Activated CD8-positive, alpha-beta memory T cell treated with anti-CD3 and anti-CD28 coated beads, Interleukin-2, amount 50 U/mL, for 4 hours (primary cell): ENCODE measurements around the gene MRPS10.
A peak's percentile ranks its signal among the peaks of the same experiment; 100 is the strongest.
"Not testable (repeated sequence)": the region's sequence is repeated elsewhere in the genome, so short reads cannot be mapped to it uniquely, and the experiment has no call there.

Experiments used
- DNase-seq: peaks from one replicate; pipeline ENCODE4 v3.0.0-alpha.2; 2020

MRPS10 gene

DNA sequence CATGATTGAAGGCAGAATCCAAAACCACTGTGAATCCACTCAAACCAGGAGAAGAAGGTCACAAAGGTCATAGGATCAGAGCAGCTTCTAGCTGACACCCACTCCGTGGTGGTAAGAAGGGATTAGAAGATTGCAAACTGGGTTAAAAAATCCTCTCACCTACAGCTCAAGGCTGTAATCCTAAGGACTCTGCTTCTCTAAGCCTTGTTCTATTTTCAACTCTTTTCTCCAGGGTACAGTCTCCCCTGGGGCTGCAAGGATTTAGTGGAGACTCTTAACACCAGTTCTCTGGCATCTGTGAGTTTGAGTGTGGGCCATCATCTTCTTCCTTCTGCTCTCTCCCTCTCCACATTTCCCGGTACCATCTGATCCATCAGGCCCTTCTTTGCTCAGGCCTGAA, 44.6 kb downstream of the MRPS10 start, which contains the start of gene GUCA1A:
GUCA1A (plus strand) TSS at position 264 of the 400 bp plus-strand sequence. CDS start 250 bp downstream, outside the sequence.
- DNase-seq = no peak

DNA sequence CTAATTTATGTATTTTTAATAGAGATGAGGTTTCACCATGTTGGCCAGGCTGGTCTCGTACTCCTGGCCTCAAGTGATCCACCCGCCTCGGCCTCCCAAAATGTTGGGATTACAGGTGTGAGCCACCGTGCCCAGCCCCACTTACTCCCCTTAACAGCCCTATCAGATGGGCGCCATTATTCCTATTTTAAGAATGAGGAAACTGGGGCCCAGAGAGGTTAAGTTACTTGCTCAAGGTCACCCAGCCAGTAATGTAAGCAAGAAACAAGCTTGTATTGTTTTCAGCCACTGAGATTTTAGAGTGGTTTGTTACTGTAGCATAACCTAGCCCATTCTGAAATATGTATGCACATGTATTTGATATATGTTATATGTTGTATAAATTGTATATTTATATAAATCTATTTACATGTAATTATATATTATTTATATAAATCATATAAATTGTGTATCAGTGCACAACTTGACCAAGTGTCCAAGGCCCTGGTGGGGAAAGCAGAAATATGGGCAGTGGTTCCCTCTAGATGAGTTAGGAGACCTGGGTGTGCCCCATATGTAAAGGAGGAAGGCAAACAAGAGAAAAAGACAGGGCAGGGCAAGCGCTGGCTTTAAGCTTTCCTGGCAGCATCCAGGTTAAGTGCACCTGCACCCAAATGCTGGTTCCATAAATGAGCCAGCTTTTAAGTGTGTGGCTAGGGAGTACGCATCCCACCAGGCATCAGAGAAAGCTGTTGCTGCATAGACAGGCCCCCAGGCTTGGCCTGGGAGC, 45.7 kb downstream of the MRPS10 start:
- no peak for DNase-seq

DNA sequence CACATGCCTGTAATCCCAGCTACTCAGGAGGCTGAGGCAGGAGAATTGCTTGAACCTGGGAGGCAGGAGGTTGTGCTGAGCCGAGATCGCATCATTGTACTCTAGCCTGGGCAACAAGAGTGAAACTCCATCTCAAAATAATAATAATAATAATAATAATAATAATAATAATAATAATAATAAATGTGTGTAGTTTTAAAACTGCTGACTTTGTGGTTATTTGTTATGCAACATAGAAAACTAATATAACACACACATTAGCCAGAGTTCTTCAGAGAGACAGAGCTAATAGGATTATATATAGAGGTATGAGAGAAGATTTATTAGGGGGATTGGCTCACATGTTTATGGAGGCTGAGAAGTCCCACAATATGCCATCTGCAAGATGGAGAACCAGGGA, 47.9 kb downstream of the MRPS10 start:
- not testable (repeated sequence) for DNase-seq

DNA sequence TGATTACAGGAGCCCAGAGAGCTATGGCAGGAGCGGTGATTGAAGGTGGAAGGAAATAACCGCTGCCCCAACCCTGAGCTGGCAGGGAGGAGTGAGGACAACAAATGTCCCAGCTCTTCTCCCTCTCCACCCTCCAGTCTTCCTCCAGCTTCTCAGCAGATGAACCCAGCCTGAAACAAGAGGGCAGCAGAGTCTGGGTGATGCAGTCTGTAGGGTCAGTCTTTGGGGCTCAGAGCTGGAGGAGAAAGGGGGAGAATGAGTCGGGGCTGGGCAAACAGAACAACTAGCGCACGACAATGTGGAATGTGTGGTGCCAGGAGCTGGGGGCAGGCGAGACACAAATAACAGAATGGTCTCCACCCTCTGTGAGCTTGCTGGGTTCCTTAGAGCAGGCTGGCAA, 49.0 kb downstream of the MRPS10 start:
- no peak for DNase-seq

DNA sequence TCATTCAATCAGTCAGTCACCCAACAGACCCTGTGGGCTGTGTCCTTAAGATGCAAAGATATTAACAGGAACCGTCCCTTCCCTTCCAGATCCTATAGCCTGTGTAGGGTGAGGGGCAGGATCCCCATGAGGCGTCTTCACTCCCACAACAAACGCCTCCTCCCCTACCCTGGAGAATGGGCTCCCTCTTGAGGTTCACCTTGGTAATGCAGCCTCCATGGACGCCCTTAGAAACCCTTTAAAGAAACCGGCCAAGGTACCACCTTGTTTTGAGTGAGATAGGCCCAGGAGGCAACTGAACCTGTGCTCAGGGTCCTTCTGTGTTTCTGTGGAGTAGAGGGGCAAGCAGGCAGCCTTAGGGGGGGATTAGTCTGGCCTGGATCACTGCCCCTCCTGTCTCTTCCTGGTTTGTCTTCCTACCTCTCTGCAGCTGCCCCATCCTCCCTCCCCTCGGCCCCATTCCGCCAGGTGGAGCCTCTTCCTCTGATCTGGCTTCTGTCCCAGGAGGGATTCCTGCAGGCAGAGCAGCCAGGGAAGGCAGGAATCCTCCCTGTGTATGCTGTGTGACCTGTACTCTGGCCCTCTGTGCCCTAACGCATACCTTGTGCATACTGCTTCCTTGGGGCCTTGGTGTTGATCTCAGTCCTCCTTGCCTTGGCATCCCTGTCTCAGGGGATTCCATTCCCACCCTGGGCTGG, 51.1 kb downstream of the MRPS10 start:
- DNase-seq = peak; percentile 83

DNA sequence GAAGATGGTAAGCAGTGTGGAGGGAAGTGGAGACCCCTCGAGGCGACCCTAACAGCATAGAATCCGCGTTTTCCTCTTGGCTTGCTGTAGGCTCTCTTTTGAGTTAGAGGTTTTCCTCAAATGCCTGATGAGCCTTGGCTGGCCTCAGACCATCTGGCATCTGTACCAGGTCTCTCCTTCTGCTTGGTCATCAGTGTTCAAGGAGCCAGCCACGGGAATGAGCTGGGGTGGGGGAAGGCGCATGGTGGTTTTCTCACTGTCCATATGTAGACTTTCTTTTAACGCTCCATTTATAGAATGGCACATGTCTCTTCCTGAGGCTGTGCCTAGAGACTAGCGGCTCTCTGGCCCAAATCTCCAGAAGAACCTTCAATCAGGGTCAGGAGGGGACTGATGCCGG, 52.6 kb downstream of the MRPS10 start:
- no peak for DNase-seq

DNA sequence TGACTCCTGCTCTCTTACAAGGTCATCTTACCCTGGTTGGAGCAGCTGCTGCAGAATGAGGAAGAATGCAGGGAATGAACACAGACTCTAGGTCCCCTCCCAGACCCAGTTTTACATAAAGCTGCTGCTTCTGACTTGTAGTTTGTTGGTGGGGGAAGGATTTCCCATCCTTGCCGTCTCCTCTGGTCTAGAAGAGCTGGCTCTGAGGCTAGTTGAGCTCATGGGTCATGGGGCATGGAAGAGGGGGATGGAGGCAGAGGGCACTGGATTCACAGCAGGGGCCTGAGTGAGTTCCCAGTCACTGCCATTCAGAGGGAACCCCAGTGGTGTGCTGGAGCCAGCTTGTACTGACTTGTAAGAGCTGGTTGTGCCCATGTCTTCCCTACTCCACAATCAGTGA, 53.7 kb downstream of the MRPS10 start:
- no peak for DNase-seq

DNA sequence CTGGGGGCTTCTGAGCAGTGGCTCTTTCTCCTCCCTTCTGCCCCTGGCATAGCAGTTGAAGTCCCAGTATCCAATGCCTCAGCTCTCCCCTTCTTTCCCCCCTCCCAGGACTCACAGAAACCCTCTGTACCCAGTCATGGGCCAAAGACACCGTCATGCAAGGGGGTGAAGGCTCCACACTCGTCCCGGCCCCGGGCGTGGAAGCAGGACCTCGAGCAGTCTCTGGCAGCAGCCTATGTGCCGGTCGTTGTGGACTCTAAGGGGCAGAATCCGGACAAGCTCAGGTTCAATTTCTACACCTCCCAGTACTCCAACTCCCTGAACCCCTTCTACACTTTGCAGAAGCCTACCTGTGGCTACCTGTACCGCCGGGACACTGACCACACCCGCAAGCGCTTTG, 54.8 kb downstream of the MRPS10 start:
- no peak for DNase-seq

DNA sequence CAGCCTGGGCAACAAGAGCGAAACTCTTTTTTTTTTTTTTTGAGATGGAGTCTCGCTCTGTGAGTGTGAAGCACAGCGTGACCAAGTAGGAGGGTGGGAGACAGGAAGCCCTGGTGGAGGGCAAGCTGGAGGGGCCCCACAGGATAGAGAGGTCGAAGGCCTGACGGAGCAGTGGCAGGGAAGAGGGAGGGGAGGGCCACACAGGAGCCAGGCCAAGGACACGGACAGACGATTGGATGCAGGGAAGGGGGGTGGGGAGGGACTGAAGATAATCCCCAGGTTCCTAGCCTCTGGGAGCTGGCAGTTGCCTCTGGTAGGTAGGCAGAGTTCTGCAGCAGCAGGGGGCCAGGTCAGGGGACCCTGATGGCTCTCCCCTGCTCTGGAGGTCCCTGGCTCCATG, 55.3 kb downstream of the MRPS10 start:
- DNase-seq = no peak

DNA sequence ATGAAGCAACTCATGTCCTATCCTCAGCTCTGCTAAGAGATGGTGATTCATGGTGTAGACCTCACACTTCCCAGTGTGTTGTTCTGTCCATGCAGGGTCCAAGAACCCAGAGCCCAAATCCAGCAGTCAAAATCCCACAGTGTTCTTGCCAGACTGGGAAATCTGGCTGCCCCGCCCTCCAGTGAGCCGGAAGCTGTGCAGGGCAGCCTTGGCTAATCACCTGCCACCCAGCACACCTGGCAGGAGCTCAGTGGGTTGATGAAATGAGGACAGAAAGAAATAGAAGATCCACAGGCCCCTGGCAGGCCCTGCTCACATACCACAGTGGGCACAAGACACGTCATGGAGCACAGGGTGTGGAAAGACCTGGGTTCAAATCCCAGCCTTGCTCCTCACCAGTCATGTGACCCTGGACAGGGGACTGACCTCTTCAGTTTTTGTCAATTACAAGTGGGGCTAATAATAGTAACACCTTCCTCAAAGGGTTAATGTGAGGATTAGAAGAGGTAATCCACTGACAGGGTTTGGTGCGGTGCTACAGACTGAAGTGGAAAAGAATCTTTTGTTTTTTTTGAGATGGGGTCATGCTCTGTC, 58.1 kb downstream of the MRPS10 start:
- DNase-seq = no peak

DNA sequence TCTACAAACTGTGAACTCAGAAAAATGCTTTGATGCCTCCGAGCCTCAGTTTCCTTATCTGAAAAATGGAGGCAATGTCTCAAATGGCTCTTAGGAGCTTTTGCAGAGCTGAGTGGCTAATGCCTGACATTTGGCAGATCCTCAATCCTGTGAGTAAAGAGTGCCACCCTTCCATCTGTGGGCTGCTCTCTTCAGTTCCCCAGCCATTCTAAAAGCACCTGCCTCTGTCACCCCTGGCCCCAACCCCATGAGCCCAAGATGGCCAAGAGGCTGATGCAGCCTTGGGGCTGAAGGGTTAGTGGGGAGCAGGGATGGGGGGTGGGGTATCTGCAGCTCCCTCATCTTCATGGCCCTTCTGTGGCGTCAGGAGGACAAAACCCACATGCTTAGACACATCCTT, 59.0 kb downstream of the MRPS10 start:
- DNase-seq = no peak

DNA sequence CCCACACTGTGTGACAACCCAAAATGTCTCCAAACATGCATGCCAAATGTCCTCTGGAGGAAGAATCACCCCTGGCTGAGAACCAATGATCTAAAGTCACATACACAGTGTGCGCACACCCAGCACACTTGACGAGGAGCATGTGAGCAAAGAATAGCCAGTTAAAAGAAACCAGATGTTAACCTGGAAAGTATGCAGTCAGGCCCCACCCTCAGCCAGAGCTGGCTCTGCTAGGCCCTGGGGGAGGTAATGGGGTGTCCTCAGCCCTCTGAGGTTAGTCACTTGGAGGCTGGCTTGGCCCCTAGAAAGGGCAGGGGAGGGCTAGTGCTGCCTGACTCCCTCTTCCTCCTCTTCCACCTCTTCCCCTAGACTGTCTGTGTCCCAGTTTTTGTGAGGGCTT, 59.6 kb downstream of the MRPS10 start:
- no peak for DNase-seq
